ENCODE data around the gene THAP6.
"Not testable (repeated sequence)": the region's sequence is repeated elsewhere in the genome, so short reads cannot be mapped to it uniquely, and the experiment has no call there.

The THAP6 gene, protein sequence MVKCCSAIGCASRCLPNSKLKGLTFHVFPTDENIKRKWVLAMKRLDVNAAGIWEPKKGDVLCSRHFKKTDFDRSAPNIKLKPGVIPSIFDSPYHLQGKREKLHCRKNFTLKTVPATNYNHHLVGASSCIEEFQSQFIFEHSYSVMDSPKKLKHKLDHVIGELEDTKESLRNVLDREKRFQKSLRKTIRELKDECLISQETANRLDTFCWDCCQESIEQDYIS

DNA sequence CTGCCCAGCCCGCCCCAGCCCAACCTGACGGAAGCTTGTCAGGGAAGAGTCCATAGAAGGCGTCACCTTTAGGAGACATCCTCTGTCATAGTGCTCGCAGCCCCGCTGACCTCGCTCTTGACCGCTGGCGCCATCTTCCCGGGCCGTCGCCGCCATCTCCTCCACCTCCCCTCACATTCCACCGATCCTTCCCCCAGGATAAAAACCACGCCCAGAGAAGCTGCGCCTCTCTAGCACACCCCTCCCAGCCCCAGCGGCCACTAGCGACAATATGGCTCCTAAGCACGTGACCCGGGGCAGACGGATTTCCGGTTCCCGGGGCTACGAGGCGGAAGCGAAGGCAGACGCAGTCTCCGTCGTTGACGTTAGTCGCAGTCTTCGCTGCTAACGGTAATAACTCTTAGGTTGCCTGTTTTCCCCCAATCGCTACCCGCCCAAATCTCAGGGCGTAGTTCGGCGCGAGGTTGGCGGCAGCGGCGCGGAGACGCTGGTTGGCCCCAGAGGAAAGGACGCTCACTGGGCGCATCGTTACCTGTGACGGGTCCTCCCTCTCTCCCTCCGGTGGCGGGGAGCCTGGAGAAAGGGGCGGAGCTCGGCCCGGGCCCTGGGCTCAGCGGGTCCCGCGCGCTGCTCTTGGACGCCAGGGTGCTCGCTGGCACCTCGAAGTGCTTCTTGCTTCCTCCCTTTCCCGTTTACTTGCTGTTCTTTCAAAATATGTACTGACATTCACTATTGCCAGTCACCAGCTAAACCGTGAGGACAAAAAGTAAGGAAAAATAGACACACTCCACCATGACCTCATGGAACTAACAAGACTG, at the start of gene THAP6, which contains the start of gene RCHY1:
Gene THAP6, plus strand, starts transcription at position 343 of the 818 bp plus-strand sequence. CDS start 980 bp downstream, outside the sequence.
Gene RCHY1, minus strand, starts transcription at position 273 of the 818 bp plus-strand sequence. Its CDS starts 117 bp downstream, at position 156.
- DNase-seq: peak; percentile 93

DNA sequence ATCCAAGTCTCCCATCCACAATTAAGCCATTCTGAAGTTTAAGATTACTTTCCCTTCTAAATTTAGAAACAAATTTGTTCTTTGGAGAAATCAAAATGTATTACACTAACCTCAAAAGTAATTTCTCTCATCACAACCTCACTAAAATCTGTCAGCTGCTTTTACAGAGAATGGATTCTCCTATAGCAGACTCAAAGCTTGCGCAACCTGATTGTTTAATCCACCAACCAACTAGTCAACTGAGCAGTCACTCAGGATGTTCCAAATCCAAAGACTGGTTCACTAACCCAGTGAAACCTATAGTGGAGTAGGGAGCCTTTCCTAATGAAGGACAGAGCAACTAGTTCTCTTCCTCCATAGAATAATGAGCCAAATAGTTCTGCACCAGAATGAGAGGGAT, 44.4 kb upstream of the THAP6 start:
- no peak for DNase-seq

DNA sequence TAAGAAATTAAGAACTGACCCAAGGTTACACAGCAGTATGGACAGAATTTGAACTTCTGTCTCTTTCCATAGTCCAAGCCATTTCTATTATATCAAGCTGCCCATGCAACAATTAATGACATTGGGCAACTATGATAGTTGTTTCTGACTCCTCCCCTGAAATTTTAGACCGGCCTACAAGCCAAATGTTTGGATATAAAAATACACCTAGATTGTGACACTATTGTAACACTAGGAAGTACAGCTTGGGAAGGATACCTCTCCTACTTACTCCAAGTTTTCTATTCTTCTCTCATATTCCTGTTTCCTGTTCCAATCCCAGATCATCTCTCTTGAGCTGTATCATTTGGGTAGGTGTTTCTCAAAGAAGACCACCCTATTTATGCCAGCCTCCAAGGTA, 43.5 kb upstream of the THAP6 start:
- no peak for DNase-seq

DNA sequence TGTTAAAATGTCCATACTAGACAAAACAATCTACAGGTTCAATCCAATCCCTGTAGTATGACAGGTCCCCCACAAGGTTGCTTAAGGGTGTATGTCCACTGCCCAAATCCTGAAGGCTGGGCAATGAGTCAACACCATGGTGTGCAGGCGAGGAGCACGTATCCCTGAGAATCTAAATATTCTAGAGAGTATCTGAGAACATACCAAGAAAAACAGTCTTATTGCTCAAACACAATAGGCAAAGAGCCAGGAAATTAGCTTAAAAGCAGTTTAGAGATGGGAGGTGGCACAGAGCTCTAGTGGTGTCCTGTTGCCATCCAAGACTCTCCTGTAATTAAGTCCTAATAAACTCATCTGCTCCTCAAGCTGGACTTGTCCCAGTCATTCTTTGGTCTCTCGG, 37.1 kb upstream of the THAP6 start:
- no peak for DNase-seq

DNA sequence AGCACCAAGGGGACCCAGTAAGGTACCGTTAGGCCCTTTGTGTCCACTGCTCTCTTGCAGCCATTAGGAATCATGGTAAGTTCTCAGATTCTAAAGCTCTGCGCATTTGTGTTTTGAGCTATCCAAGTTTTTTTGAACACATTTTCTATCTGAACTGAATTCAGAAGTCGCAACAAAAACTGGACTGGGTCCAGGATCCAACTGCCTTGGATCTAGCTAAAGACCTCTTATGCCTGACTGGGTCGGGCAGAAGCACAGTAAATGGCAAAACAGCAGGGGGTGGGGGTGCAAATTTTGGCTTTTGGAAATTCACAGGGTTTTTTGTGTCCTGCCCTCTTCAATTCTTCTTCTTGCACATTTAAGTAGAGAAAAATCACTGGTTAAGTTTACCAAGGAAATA, 30.1 kb upstream of the THAP6 start:
- DNase-seq: no peak

DNA sequence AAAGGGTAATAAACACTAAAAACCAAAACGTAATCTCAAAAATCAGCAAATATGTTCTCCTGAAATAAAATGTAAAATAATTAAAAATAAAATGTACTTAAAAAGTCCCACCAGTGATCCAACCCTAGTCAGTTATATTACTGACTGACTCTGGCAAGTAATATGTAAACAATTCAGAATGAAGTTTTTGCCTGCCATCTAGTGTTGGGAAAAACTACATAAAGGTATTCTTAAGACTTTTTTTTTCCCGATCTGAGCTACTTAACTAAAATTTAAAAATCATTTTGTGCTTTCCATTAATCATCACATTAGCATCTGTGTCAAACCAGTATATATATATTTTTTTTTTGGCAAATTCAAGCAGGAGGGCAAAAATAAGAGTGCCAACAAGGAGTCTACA, 24.1 kb upstream of the THAP6 start:
- DNase-seq: peak; percentile 14

DNA sequence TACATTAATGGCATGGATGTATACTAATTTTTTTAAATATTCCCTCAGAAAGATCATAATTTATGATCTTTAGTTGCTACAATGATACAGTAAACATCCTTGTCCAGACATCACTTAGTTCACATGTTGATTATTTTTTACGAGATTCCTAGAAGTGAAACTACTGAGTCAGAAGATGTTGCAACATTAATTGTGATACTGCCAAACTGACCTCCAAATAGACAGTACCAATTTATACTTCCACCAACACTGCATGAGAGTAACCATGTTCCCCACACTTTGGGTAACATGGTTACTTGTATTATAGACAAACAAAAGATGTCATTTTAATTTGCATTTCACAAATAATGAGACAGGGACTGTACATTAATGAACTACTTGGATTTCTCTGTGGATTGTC, 19.7 kb upstream of the THAP6 start:
- DNase-seq: no peak

DNA sequence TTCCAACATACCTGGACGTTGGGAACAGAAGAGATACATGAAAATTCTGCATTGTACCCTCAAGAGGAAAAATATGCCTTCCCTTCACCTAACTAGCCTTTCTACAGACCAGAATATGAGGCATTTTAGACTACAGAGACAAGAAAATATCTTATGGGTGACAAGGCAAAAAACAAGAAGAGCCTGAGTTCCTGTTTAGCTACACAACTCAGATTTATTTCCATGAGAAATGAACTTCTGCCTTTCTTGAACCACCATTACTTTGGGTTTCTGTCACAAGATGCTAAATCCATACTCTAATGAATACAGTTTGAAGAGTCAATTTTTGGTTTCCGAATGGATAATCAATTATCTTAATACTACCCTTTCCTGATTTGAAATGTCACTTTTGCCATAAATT, 18.8 kb upstream of the THAP6 start:
- no peak for DNase-seq

DNA sequence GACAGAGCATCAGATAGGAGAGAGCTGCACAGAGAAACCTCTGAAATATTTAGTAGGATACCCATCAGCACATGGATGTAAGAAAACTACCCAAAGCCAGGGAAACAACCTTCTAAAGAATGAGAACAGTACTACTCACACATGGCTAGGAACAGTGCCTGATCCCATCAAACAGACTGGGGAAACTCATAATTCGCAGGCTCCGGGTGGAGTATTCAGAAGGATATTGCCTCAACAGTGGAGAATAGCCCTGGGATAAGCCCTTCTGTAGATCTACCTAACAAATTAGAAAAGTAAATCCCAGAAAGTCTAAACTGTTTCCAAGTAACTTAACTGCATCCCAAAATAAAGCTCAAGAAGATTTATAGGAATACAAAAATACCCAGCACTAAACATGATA, 17.9 kb upstream of the THAP6 start:
- no peak for DNase-seq

DNA sequence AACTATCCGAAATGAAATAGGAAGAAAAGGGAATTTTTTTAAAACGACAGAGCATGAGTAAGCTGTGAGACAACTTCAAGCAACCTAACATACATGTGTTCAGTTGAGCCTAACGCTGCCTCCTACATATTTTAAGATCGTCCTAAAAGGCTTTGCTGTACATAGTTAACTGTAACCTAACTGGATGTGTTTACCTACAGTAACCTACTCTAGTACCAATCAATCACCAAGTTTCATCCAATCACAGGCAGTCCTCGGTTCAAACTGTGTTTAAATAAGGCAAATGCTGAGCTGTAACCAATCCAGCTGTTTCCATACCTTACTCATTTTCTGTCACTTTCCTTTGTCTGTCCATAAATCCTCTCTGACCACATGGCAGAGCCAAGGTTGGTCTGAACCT, 17.1 kb upstream of the THAP6 start:
- DNase-seq: no peak

DNA sequence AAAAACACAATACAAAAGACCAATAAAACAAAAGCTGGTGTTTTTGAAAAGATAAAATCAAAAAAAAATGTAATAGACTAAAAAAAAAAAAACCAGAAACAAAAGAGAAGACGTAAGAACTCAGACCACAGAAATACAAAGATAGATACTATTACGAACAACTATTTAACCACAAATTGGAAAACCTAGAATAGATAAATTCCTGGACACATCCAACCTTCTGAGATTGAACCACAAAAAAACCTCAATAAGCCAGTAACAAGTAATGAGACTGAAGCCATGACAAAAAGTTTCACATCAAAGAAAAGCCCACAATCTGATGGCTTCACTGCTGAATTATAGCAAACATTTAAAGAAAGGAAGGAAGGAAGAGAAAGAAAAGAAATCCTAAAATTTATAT, 16.2 kb upstream of the THAP6 start:
- no peak for DNase-seq

DNA sequence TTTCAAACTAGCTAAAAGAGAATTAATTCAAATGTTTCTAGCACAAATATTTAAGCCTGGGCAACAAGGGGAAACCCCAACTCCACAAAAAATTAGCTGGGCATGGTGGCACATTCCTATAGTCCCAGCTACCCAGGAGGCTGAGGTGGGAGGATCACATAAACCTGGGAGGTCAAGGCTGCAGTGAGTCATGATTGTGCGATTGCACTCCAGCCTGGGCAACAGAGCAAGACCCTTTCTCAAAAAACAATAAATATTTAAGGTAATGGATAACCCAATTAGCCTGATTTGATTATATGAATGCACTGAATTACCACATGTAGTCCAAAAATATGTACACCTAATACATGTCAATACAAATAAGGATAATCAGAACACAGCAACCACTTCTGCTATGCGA, 14.4 kb upstream of the THAP6 start:
- DNase-seq: no peak

DNA sequence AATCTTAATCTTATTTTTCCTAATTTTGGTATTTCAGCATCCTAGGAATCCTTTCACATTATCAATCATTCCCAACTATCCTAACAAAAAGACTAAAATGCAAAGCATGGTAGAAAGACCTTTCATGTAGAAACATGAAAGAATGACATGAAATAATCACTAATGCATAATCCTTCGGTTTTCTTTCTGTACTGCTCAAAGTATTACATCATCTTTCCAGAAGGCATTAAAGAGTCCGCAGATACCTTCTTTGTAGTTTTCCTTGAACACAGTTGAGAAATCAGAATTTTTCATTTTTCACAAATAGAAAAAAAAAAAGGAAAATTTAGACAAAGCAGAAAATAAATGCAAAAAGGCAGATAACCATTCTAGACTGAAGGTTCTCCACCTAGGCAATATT, 11.6 kb upstream of the THAP6 start:
- no peak for DNase-seq

DNA sequence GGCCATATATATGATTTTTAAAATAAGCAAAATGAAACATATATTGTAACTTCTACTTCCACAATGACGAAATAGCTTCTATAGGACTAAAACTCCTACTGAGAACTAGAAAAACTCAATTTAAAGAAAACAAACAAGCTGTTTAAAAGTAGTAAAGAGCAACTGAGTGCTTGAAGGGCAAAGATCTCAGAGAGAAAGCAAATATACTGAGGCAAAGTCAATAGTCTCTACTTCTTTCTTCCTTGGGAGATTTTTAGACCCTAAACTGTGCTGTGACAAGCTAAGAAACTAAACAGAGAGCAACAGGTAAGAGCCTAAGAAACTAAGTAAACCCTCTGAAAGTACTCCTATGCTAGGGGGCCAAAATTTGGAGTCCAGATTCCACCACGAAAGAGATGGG, 8.6 kb upstream of the THAP6 start:
- no peak for DNase-seq

DNA sequence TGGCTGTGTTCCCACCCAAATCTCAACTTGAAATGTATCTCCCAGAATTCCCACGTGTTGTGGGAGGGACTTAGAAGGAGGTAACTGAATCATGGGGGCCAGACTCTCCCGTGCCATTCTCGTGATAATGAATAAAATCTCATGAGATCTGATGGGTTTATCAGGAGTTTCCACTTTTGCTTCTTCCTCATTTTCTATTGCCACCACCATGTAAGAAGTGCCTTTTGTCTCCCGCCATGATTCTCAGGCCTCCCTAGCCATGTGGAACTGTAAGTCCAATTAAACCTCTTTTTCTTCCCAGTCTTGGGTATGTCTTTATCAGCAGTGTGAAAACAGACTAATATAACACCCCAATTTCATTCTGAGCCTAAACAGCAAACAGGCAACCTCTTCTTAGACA, 4.7 kb upstream of the THAP6 start:
- DNase-seq: not testable (repeated sequence)

DNA sequence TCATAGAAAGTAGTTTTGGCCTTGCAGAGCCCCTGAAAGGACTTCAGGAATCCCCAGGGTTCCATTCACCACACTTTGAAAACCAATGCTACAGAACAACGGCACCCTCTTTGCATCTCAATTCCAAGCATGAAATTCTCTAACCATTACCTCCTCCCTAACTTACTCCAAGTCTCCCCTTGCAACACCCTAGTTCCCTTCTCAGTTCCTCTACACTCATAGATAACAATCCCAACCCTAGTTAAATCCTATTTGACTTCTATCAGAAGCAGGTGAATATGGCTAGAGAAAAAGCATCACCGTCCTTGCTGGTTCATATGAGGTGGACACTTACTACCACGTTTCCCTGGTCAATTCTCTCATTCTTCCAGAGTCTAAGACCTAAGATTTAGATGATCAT, 2.4 kb upstream of the THAP6 start:
- DNase-seq: no peak

DNA sequence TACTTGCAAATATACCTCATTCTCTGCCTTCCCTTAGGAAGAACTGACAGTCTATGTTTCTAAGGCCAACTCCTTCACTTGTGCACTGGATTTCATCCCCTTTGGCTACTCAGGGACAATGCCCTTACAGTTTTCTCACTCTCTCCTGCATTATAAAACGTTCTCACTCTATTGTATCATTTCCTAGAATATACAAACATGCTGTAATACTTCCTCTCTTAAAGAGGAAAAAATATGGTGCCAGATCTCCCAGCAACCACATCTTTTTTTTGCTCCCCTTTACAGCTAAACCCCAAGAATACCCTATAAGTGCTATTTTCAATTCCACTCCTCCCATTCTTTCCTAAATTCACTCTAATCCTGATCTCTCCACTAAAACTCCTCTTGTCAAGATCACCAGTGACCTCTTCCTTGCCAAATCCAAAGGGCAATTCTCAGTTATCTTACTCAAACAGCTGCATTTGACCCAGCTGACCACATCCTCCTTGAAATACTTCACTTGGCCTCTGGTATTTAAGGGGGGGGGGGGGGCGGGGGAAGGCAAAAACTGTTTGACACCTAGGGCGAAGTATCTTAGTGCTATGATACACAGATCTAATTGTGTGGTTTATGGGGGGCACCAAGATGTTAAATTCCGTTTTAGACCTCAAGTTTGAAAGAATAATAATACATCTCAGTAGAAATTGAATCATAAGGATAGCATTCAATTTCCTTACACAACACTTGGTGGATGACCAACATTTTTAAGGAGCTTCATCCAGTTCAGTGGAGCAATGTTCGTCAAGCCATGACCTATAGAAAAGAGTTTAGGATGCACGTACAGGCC, 1.7 kb upstream of the THAP6 start:
- DNase-seq: no peak

DNA sequence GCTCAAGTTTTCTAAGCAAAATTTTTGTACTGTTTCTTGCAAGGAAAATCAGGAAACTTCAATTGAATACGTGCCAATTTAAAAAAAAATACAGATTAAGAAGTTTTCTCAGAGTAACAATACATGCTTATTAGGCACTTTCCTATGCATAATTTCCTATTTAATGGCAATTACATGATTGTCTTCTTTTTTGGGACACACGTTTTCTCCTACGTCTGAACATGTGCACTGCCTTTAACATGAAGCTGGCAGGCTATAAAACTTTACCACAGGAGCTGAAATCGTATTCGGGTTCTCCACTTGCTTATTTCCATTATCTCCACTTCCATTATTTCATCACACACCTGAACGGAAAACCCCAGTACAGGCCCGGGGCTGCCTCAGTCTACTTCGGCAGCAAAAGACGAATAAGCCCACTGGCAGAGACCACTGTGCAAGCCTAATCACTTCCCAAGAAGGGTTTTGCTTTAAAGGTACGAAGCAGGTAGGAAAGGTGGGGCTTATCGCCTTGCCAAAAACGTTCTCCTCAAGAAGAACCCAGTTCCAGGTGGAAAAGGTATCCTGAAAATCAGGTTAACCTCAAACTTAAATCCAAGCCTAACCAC, 645 bp upstream of the THAP6 start:
- DNase-seq: no peak

DNA sequence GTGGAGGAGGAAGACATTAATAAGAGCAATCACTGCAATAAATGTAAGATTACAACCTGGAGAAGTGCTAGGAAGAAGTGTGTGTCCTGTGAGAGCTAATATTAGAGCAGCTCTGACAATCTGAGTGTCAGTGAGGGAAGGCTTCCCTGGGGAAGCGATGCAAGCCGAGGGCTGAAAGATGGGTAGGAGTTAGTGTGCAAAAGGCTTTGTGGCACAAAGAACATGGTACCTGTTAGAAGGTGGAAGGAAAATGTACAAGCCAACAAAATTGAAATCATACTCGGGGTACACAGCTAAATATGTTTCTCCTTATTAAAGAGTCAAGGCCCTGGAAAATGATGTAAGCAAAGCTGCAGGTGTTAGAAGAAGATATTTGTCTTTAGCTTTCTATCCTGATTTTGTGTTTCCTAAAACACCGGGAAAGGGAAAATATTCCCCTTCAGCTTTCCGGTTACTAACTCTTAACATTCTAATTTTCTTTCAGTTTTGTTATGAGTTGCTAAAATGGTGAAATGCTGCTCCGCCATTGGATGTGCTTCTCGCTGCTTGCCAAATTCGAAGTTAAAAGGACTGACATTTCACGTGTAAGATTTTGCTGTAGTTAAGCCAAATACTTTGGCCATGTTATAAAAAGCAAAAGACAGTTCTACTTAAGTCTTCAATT, 808 bp downstream of the THAP6 start:
- DNase-seq: peak; percentile 53

DNA sequence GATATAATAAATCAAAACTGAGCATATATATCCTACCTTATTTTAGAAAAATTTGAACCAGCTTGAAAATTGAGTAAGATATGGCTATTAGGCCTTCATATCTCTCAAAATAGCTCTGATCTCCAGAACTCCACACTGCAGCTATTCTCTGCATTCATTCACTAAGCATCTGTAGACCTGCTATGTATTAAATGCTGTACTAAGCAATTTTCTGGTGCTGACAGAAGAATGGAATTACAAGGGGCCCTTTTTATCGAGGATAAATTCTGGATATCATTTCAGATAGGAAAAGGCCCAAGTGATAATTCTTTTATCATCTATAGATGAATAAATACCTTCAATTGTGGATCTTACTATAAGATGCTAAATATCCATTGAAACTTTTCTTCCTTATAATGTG, 1.9 kb downstream of the THAP6 start:
- no peak for DNase-seq

DNA sequence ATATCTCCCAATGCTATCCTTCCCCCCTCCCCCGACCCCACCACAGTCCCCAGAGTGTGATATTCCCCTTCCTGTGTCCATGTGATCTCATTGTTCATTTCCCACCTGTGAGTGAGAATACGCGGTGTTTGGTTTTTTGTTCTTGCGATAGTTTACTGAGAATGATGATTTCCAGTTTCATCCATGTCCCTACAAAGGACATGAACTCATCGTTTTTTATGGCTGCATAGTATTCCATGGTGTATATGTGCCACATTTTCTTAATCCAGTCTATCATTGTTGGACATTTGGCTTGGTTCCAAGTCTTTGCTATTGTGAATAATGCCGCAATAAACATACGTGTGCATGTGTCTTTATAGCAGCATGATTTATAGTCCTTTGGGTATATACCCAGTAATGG, 5.2 kb downstream of the THAP6 start:
- not testable (repeated sequence) for DNase-seq

DNA sequence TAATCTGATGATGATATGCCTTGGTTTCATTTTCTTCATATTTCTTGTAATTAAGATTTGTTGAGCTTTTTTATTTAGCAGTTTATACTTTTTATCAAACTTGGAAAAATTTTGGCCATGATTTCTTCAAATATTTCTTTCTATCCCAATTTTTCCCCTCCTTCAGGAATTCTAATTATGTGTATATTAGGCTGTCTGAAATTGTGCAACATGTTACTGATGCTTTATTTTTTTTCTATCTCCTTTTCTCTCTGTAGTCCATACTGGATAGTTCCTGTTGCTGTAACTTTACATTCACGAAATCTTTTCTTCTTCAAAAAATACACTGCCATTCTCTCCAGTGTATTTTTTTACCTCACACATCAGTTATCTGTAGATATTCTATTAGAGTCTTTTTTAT, 10.8 kb downstream of the THAP6 start:
- DNase-seq: no peak

DNA sequence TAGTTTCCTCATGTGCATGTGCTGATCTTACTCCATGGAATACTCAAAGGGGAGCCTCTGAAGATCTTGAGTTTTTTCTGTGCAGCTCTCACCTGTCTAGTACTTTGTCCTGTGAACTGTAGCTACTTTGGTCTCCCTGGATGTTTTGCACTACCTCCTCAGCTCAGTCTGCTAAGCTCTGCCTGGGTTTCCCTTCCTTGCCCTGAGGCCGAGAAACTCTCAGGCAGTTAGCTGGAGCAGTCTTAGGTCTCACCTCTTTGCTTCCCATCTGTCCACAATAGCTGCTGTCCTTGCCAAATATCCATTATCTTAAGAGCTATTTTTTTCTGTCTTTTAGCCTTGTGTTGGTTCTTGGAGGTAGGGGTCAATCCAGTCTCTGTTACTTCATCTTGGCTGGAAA, 11.6 kb downstream of the THAP6 start:
- no peak for DNase-seq

All from NCI-H2171 treated with DMSO at 0.1 percent for 48 hours (cell line).